NCI-H524 treated with DMSO at 0.1 percent for 48 hours (cell line): ENCODE data around the gene ZNF385D.

ENCODE experiments used
- DNase-seq: peaks from one replicate; lab custom pipeline; 2025; lab: John Stamatoyannopoulos, UW

Gene ZNF385D

DNA sequence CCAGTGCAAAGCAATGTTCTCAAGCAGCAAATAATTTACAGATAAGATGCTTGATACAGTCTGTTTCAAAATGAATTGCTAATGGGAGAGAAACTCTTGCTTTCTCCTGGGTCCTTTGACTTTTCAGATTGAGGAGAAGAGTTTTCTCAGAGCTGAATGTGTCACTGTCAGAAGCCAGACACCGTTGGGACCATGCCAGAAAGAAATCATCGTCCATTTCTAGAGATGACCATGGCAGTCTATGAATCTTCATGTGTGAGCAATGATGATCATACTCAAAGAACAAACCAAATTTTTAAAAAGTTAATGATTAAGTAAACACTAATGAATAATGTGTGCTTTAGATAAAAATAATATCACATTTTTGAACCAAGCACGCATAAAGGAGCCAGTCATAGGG, 77.6 kb downstream of the ZNF385D start:
- no peak for DNase-seq

DNA sequence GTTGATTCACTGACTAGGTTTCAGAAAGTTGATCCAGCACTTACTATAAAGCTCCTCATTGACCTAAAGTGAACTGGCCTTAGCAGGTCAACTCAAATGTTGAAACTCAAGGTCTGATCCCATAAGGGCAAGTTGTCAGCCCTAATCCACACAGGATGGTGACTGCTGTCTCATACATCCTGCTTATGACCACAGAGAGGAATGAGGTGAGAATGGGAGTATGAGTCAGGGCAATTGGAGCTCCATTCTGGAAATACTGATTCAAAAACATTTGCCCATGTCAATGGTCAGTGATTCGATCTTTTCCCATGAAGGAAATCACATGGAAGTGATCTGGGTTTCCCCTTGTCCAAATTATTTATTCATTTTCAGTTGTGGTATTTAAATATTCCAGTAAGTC, 78.7 kb downstream of the ZNF385D start:
- DNase-seq: no peak

DNA sequence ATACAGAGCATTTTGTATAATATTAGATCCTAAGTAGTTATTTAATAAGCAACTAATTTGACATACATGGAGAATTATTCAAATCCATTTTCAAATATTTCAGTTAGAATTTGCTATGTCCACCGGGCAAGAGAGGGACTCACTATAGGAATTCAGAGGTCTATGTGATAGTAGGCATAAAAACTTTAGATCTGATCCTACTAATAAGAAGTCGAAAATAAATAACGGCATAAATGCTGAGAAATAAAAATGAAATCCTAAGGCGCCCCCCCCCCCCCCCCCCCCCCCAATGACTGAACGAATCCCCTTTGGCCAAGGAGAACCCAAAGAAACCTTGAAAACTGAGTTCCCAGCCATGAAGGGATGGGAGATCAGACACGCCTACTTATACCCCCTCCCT, 80.6 kb downstream of the ZNF385D start:
- no peak for DNase-seq

DNA sequence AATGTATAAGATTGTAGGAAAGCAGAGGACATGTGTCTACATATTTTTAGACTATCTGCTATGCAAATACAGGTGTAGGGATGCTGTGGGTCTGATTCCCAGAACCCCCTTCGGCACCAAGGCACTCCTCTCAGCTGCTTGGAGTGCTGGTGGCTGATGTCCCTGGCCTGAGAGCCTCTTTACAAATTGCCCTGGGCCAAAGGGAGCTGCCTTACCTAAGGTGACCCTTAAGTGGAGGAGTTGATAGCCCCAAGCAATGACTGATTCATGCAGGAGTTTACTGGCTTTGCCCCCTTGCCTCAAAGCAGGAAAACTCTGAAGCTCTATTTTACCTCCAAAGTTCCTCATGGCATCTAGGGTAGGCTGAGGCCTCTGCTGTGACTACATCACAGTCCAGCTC, 83.0 kb downstream of the ZNF385D start:
- DNase-seq: no peak

DNA sequence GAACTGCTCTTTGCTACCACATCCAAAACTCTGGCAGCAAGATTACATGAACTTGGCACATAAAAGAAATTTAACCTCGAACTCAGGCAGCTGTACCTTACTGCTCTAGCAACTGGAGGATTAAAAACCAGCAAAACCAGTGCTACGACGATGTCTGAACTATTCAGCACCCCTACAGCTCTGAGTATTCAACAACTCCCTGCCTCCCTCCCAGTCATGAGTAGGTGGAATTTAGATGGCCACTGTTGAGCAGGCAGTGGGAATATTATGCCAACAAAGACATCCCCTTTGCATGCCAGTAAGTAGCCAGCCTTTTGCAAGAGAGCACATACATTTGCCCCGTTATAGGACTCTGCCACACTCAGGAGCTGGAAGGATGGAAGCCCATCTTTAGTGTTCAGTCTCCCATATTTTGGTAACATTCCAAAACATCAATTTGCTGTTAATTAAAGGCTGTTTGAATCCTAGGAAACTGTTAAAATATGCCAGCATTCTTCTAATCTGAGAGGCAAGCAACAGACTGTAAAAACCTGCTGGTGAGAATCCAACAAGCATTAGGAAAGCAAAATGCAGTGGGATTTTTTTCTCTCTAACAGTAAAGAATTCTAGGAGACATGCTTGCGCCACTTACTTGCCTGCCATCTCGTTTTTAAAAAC, 85.4 kb downstream of the ZNF385D start:
- DNase-seq: no peak

DNA sequence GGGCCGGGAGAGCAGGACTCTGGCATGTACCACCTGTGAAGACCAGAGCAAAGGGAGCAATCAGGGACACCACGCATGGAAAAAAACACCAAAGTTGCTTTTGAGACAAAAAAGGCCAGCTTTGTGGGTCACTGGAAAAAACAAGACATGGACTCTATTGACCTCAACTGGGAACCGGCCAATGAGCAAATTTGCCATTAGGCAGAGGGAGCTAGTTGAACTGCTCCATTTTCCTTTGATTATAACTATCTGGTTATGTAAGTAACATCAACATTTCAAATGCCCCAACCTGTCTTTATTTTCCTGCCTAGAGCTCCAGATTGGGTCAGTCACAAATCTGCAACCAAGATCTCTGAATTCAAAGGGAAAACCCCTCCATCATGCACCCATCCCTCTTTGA, 86.0 kb downstream of the ZNF385D start:
- no peak for DNase-seq

DNA sequence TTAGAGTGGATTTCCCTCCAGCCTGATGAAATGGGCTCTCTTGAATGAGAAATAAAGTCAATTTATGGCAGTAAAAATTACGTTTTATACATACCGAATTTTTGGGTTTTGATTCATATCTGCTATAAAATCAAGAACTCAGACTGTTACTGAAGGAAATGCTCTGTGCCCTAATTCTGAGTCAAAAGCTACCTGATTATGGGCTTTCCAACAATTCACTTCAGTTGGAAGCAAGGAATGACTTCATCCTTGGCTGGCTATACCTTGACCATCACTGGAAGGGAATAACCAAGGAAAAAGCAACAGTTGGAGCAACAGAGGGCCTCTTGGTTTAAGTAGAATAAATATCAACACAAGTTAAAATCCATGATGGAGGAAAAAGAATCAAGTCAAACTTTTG, 88.6 kb downstream of the ZNF385D start:
- no peak for DNase-seq

DNA sequence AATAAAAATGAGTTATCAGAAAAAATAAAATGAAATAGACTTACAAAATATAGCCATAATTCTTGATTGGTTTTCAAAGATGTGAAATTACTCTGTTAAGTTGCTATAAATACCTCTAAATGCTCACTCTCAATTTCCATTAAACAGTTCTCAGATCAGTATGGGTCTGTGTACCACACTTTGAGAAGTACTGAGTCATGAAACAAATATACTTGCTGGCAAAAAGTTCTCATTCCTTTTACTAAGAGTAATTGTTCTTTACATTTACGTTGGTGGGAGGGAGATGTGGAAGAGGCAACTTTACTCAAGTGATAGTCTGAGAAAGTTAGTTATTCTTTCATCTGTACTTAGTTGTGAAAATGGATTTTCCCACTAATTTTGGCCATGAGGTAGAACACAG, 96.3 kb downstream of the ZNF385D start:
- DNase-seq: no peak

DNA sequence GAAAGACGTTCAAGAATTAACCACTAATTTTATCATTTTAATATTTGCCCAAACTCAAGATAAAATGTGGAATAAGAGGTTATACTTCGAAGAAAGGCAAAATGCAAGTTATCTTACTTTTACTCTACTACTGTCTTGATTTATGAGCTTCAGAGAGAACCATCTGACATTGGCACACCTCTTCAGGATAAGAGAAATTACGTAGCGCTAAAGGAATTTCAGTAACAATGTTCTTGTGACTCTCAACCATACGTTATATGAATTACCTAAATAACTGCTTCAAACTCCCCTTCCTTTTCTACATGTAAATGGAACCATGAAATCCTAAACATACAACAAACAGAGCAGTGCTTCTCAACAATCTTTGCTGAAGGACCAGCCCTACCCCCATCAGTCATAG, 96.8 kb downstream of the ZNF385D start:
- DNase-seq: no peak

DNA sequence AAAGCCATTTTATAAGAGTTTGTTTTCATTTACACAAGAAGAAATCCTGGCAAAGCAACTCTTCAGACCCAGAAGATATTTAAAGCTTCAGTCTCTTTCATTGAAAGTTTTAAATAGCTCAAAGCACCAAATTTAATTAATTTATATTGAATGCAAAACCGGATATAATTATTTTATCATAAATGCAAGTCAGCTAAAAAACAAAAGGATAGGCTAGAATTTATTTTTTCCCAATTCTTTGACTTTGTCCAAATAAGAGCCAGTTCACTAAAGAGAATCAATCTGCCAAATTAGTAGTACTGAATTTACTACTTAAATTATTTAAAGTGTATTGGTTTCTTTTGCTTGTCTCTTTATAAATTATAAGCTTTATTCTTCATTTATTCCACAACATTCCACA, 101.5 kb downstream of the ZNF385D start:
- no peak for DNase-seq

DNA sequence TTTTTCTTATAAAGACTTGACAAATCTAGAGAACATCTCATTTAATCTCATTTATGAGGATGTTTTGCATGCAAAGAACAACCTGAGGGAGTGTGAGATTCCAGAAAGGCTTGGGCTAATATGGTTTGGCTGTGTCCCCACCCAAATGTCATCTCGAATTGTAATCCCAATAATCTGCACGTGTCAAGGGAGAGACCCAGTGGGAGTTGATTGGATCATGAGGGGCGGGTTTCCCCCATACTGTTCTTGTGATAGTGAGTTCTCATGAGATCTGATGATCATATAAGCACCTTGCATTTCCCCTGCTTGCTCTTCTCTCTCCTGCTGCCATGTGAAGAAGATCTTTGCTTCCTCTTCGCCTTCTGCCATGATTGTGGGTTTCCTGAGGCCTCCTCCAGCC, 103.0 kb downstream of the ZNF385D start:
- no peak for DNase-seq

DNA sequence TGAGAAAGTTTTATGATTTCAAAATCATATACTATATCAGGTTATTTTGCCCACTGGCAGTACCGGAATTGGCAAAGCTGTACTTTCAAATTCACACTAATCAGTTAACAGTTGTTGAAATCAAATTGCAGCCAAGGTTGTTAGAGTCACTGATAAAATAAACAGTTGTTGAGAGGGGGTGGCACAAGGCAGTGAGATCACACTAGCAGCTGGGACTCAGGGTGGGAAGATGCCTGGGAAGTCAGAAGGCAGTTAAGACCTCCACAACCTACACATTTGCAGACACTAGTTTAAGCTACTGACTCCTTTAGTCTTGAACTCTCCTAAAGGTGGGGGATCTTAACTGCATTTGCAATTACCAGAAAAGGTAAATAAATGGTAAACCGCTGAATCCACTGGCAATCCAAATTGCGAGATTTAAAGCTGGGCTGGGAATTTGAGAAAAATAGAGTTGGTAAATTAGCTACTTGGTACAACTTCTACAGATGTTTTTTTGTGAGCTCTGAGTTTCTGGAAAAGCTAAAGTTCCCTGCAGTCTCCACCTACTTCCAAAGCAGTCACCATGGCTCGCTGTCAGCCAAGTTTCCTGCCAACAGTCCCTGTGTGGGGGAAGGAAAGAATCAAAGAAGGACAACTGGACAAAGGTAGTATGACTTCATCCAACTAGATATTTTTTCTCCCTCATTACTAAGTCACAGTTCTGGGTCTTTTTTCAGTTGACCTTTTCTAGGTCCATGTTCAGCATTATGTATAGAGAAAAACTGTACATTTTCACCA, 105.7 kb downstream of the ZNF385D start:
- DNase-seq: no peak

DNA sequence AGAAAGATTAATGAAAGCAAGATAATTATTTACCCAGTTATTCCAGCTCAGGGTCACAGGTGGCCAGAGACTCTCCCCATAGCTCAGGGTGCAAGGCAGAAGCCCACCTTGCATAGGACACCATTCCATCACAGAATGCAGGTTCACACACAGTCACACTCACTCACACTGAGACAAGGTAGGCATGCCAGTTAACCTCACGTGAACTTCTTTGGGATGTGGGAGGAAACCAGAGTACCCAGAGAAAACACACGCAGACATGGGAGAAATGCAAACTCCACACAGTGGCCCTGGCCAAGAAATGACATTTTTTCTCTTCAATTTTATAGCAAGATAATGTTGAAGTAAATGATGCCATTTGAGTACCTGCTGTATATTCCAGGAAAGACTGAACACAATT, 106.7 kb downstream of the ZNF385D start:
- no peak for DNase-seq

DNA sequence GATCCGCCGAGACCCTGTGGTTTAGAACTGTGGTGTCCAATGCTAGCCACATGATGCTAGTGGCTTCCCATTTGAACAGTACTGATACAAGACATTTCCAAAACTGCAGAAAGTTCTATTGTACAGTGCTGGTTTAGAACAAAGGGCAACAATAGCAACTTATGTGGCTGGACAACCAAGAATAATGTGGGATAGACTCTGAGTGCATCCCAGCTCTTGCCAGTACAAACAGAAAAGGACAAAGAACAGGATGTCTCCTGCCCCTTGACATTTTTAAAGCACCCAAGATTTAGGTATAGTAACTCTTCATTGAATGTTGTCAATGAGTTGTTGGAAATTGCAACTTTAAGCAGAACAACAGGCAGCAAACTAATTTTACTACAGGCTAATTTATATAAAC, 107.3 kb downstream of the ZNF385D start:
- DNase-seq: no peak

DNA sequence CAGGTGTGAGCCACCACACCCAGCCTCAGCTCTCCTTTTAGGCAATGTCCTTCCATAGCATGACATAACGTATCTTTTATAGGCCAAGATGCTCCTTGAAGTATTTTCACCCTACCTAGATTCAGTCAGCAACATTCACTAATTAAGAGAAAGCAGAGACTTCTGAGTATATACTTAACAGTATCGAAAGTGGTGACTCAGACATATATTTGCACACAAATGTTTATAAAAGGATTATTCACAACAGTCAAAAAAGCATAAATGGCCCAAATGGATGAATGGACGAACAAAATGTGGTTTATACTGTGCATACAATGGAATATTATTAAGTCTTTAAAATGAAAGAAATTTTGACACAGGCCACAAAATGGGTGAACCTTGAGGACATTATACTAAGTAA, 108.6 kb downstream of the ZNF385D start:
- no peak for DNase-seq

DNA sequence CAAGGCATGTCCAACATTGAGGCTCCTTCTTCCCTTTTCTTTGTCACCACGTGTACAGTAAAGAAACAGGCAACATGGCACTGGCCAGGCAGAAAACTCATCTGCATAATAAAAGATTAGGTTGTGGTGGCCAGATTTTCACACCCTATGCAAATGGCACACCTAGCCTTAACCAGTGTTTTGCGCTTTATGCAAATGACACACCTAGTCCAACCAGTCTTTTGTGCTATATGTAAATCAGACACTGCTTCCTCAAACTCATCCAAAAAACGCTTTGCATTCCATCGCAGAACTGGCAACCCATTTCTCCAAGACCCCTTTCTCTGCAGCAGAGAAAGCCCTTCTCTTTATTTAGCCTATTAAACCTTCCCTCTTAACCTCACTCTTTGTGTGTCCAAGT, 109.1 kb downstream of the ZNF385D start:
- no peak for DNase-seq

DNA sequence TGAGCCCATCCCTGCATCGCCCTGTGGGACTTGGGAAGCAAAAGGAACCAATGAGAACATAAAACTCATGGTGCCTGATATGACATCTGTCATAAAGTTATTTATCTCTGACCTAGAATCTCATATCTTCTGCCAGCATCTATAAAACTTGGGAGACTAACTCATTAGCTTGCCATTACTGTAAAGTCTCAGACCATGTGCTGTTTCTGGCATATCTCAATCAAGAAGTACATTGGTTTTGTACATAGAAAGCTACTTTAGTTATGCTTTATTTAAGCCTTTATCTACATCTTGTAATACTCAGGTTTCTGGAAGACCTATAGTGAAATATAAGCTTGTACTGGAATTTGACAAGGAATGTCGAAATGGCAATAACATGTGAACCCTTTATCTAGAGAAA, 112.5 kb downstream of the ZNF385D start:
- DNase-seq: no peak

DNA sequence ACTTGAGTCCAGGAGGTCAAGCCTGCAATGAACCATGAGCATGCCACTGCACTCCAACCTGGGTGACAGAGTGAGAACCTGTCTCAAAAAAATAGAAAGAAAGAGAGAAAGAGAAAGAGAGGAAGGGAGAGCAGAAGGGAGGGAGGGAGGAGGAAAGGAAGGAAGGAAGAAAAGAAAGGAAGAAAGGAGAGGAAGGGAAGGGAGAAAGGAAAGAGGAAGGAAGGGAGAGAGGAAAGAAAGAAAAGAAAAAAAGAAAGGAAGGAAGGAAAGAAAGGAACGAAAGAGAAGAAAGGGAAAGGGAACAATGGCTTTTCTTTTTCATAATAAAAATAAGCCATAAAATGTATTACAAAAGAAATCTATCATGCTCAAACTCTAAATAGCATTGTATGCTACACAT, 116.9 kb downstream of the ZNF385D start:
- no peak for DNase-seq

DNA sequence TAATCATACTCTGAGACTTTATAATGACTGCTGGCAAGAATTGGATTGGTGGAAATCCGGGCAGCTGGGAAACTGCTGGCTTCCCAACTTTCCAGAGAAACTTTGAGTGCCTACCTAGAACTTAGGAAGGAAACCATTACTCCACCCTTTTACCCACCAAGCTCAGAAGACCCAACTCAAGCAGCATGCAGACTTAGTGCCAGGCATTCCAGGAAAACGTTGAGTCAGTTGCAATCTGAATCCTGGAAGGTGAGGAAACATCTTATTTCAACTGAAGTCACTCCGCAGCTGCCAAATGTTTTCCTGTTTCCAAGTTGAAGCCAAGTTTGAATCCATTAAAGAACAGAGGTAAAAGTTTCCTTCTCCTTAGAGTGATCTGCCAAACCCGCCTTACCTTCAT, 126.5 kb downstream of the ZNF385D start:
- no peak for DNase-seq

DNA sequence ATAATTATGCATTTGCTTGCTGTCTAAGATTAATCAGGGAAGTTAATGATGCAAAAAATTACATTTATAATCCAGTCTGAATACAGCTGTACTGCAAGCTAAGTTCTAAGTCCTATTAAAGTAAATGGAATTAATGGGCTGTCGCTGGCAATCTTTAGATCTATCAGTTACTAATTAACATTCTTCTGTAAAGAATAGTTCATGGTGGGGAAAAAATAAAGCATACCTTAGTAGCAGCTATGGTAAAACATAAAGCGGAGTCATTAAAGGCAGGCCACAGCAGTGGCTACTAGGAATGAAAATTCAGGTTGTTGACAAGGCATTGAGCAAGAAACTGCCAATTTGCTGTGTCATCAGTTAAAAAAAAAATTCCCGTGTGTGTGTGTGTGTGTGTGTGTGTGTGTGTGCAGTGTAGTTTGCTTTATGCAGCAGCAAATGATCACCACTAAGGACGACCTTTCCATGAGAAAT, 129.8 kb downstream of the ZNF385D start:
- DNase-seq: no peak

DNA sequence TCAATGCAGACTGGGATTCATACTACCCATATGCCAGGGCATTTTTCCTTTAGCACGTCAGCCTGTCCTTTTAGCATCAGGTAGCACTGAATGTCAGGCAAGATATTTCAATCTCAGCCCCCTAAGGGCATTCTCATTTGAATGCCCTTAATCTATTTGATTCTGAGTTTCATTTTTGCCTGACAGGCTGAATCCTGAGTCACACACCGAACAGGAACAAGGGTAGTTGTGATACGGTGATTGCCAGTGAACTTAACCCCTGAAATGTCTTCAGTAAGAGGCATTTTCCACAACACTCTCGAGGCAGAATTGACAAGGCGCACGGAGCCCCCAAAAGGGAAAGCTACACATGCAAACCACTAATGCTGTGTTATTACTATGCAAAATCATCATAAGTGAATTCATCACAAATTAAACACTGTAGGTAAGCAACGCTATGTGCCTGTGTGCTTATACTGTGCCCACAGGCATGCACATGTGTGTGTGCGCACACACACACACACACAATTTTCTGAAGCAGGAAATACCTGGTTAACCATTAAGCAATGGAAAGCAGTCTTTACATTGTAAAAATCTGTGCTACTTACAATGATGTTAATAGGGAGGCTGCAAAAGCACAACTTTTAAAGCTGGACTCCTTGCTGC, 130.4 kb downstream of the ZNF385D start:
- no peak for DNase-seq

DNA sequence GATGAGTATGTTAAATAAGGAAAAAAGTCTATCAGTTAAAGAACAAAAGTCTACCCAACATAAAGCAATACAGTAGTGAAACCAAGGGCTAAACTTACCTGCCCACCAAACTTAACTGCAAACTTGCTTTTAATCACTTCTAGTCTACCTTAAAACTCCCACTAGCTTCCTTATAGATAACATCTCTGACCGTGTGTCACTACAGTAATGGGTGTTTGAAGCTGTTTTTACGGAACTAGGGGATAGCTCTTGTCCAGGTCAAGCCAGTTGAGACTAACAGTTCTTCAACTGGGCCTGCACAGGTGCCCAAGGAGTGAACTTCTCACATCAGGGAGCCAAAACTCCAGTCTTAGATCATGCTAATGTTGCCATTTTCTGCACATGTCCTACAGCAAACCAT, 132.3 kb downstream of the ZNF385D start:
- DNase-seq: no peak

DNA sequence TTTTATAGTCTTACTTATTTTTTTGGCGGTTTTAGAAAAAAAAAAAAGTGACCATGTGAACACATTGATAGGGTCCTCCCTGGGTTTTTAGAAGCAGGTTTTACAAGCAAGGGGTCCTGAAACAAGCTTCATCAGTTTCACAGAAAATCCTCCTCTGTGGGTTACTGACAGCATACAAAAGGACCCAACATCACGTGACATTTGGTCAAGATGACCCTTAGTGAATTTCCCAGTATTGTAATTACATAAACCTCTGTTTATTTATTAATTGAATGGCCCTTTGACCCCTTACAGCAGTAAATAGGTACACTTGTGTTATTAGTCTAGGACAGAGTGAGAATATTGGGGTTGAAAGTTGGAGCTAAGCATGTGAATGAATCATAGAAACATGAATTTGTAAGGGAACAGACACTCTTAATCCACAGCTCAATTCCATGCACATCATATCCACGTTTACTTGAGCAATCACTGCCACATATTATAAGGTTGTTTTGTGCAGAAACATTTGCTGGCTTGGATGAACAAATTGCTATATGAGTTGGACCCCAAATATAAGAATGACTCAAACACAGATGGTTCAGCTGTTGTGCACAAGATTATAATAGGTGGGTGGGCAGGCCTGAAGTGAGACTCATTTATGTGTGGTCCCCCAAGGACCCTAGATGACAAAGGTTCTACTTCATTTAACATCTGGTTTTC, 137.5 kb downstream of the ZNF385D start:
- no peak for DNase-seq
